ENCODE results near the gene GRK1. TPM values are rescaled to one million over a fixed set of nuclear protein-coding genes. Genes with fewer than 3 reads are reported as not detected.

Gene GRK1
- total RNA-seq, 2 experiments from 2014 or later, result not detected

- H3K27ac Mint-ChIP-seq, result no peak overlapping the region
- H3K36me3 Mint-ChIP-seq (ENCODE audit: low read depth), result peaks cover 66% of the 10 kb centered on the region
- no peaks in the 10 kb centered on the region for H3K27me3 Mint-ChIP-seq
- Histone ChIP-seq H3K9me3 (ENCODE audit: control insufficient read depth in 1 of 2, insufficient read depth in 1 of 2, low read length in 2 of 2) (peaks cover 0 to 11% of the 10 kb centered on the region in 2 experiments), H3K4me1 (ENCODE audit: insufficient read depth, low read length) (peaks cover 15% of the 10 kb centered on the region), H3K27me3 (ENCODE audit: control insufficient read depth in 1 of 2, insufficient read depth in 2 of 2, low read length in 2 of 2) (no peaks in the 10 kb centered on the region), H3K4me3 (ENCODE audit: low read length) (no peak overlapping the region), H3K36me3 (ENCODE audit: insufficient read depth, low read length) (peaks cover 63% of the 10 kb centered on the region), H3K27ac (ENCODE audit: low read depth in 1 of 2, low read length in 2 of 2) (no peak overlapping the region)
- CTCF ChIA-PET, result no interaction called here
- ATAC-seq (ENCODE audit: poor library complexity) (no peak), DNase-seq (no peak)
- no peak for TF ChIP-seq CTCF (IDR thresholded peaks at IDR 0.05)
- H3K4me3 Mint-ChIP-seq, result no peak overlapping the region
- POLR2A ChIA-PET, result no interaction called here
- H3K9me3 Mint-ChIP-seq, result no peaks in the 10 kb centered on the region
- H3K4me1 Mint-ChIP-seq (ENCODE audit: low read depth), result peaks cover 22% of the 10 kb centered on the region
- intact Hi-C loops (cut with DNase I, micrococcal nuclease), result no loop called here
Observed at GRCh38 chr13:113638806-113639205, 28.2 kb upstream of the GRK1 start.

- intact Hi-C loops (cut with DNase I, micrococcal nuclease), result no loop called here
- Mint-ChIP-seq H3K9me3 (no peaks in the 10 kb centered on the region), H3K27ac (no peak overlapping the region), H3K27me3 (no peaks in the 10 kb centered on the region), H3K36me3 (ENCODE audit: low read depth) (peaks cover 57% of the 10 kb centered on the region), H3K4me1 (ENCODE audit: low read depth) (peaks cover 17% of the 10 kb centered on the region), H3K4me3 (no peak overlapping the region)
- H3K4me1 ChIP-seq (ENCODE audit: insufficient read depth, low read length), result peaks cover 12% of the 10 kb centered on the region
- no peak overlapping the region for H3K27ac ChIP-seq (ENCODE audit: low read depth in 1 of 2, low read length in 2 of 2)
- H3K36me3 ChIP-seq (ENCODE audit: insufficient read depth, low read length), result peaks cover 59% of the 10 kb centered on the region
- ATAC-seq (ENCODE audit: poor library complexity) (peak; percentile 46), DNase-seq (peak in 1 of 14 experiments; percentile 24)
- ChIA-PET POLR2A (no interaction called here), CTCF (no interaction called here)
- no peak overlapping the region for H3K4me3 ChIP-seq (ENCODE audit: low read length)
- no peaks in the 10 kb centered on the region for H3K27me3 ChIP-seq (ENCODE audit: control insufficient read depth in 1 of 2, insufficient read depth in 2 of 2, low read length in 2 of 2)
- no peak for TF ChIP-seq CTCF (IDR thresholded peaks at IDR 0.05)
- peaks cover 0 to 11% of the 10 kb centered on the region in 2 experiments for H3K9me3 ChIP-seq (ENCODE audit: control insufficient read depth in 1 of 2, insufficient read depth in 1 of 2, low read length in 2 of 2)
Observed at GRCh38 chr13:113639616-113640262, 27.3 kb upstream of the GRK1 start.

GRCh38 chr13:113641426-113641825 lies 25.6 kb upstream of the GRK1 start:
- Mint-ChIP-seq H3K9me3 (no peaks in the 10 kb centered on the region), H3K4me3 (no peak overlapping the region), H3K27ac (no peak overlapping the region), H3K27me3 (no peaks in the 10 kb centered on the region), H3K4me1 (ENCODE audit: low read depth) (peaks cover 22% of the 10 kb centered on the region), H3K36me3 (ENCODE audit: low read depth) (peaks cover 46% of the 10 kb centered on the region)
- Histone ChIP-seq H3K9me3 (ENCODE audit: control insufficient read depth in 1 of 2, insufficient read depth in 1 of 2, low read length in 2 of 2) (peaks cover 0 to 8% of the 10 kb centered on the region in 2 experiments), H3K27ac (ENCODE audit: low read depth in 1 of 2, low read length in 2 of 2) (no peak overlapping the region), H3K4me3 (ENCODE audit: low read length) (no peak overlapping the region), H3K27me3 (ENCODE audit: control insufficient read depth in 1 of 2, insufficient read depth in 2 of 2, low read length in 2 of 2) (no peaks in the 10 kb centered on the region), H3K4me1 (ENCODE audit: insufficient read depth, low read length) (peaks cover 3% of the 10 kb centered on the region), H3K36me3 (ENCODE audit: insufficient read depth, low read length) (peaks cover 44% of the 10 kb centered on the region)
- DNase-seq (no peak), ATAC-seq (ENCODE audit: poor library complexity) (no peak)
- TF ChIP-seq CTCF (IDR thresholded peaks at IDR 0.05), result no peak
- CTCF ChIA-PET, result no interaction called here
- intact Hi-C loops (cut with DNase I, micrococcal nuclease), result no loop called here
- POLR2A ChIA-PET, result no interaction called here
